ENCODE results near the gene PNPLA5.
"Not testable (repeated sequence)": the region's sequence is repeated elsewhere in the genome, so short reads cannot be mapped to it uniquely, and the experiment has no call there.

PNPLA5 gene

GRCh38 chr22:43879901-43880540 lies 11.8 kb downstream of the PNPLA5 start:
- DNase-seq = no peak

GRCh38 chr22:43878831-43879550 lies 12.8 kb downstream of the PNPLA5 start:
- no peak for DNase-seq

- no peak for DNase-seq
Measured at GRCh38 chr22:43878079-43878795, 13.6 kb downstream of the PNPLA5 start.

- DNase-seq = no peak
Measured at GRCh38 chr22:43876866-43877509, 14.8 kb downstream of the PNPLA5 start.

GRCh38 chr22:43869799-43870198 lies 22.0 kb downstream of the PNPLA5 start:
- DNase-seq = no peak

- DNase-seq = not testable (repeated sequence)
Measured at GRCh38 chr22:43869001-43869400, 22.8 kb downstream of the PNPLA5 start.

- no peak for DNase-seq
Measured at GRCh38 chr22:43867839-43868635, 23.8 kb downstream of the PNPLA5 start.

- no peak for DNase-seq
Measured at GRCh38 chr22:43862882-43863202, 29.0 kb downstream of the PNPLA5 start.

GRCh38 chr22:43862074-43862881 lies 29.5 kb downstream of the PNPLA5 start, which contains the start of gene SULT4A1:
TSS of gene SULT4A1 (minus strand) at chr22:43862513. CDS start at chr22:43862382, 131 bp downstream.
- peak; percentile 72 for DNase-seq

GRCh38 chr22:43861529-43861928 lies 30.3 kb downstream of the PNPLA5 start:
- DNase-seq = no peak

GRCh38 chr22:43860831-43861230 lies 31.0 kb downstream of the PNPLA5 start:
- no peak for DNase-seq

GRCh38 chr22:43860126-43860525 lies 31.7 kb downstream of the PNPLA5 start:
- DNase-seq = no peak

- no peak for DNase-seq
Measured at GRCh38 chr22:43859621-43860020, 32.2 kb downstream of the PNPLA5 start.

- no peak for DNase-seq
Measured at GRCh38 chr22:43859176-43859575, 32.6 kb downstream of the PNPLA5 start.

GRCh38 chr22:43858156-43858895 lies 33.5 kb downstream of the PNPLA5 start:
- DNase-seq = peak; percentile 34

- no peak for DNase-seq
Measured at GRCh38 chr22:43857367-43857766, 34.4 kb downstream of the PNPLA5 start.

- DNase-seq = no peak
Measured at GRCh38 chr22:43855431-43855830, 36.4 kb downstream of the PNPLA5 start.

- no peak for DNase-seq
Measured at GRCh38 chr22:43854786-43855271, 37.0 kb downstream of the PNPLA5 start.

- DNase-seq = no peak
Measured at GRCh38 chr22:43854121-43854785, 37.6 kb downstream of the PNPLA5 start.

- DNase-seq = no peak
Measured at GRCh38 chr22:43853328-43853931, 38.4 kb downstream of the PNPLA5 start.

Data from COR-L47 (cell line).